GM18505 (cell line): ENCODE measurements around the gene MORC2.

ENCODE experiments used
- ATAC-seq: cut with Tn5 transposase; IDR thresholded peaks from one replicate; pipeline ENCODE4 v1.9.1; 2021; ENCODE audit not compliant: unreplicated experiment
- POLR2A ChIP-seq: IDR thresholded peaks from 4 replicates; pipeline ENCODE4 v1.6.1; 2011; ENCODE audit warnings: borderline replicate concordance; ENCODE audit not compliant: insufficient read depth, insufficient read length; ENCODE audit errors: extremely low read depth

The MORC2 gene

DNA sequence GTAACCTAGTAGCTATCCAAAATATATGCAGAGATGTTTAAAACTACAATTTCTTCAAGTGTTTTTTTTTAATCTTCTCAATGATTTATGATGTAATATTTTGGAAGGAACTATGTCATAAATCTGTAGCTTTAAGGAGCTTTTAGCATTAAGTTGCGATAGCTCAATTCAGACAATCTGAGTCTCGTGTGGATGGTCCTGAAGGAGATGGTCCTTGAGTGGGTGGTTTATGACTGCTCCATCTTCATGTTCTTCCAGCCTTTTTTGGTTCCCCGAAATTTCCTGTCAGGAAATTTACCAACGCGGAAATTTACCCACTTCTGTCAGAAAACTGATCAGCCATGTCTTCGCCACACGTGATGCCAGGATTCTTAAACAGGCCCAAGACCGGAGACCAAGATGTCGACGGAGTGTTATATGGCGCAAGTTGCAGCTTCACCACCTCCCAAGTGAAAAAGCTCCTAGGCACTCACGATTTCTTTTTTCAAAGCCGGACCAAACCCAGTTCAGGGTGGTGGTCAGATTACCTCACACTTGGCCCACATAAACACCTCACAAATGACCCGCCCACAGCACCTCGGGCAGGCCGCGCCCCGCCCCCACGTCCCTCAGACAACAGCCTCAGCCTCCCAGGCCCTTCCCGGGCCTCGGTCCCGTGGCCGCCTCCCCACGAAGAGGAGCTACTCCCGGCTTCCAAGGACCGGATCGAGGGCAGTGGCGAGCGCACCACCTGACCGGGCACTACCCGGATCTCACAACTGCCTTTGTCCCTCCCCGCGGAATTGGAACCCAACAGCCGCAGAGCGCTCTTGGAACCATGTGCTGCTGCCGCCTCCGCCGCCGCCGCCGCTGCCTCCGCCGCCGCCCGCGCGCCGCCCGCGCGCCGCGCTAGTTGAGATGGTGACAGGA, at the start of gene MORC2:
Gene MORC2, minus strand, starts transcription at position 760 of the 909 bp plus-strand sequence. CDS start 885 bp downstream, outside the sequence.
- ATAC-seq: no peak
- TF ChIP-seq POLR2A: no peak

DNA sequence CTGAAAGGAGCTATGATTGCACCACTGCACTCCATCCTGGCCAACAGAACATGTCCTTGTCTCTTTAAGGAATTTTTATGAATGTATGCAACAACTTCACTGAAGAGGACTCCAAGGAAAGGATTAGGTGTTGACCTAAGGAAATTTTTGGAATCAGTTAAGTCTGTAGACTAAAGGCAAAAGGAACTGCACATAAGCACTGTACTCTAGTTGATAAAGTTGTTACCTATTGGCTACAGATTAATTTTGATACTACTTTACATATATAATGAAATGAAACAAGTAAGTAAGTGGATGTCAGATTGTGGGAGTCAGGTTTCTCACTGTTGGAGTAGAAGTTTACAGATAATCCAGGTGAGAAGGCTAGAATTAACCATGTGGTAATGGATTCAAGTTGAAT, 37.0 kb upstream of the MORC2 start:
- no peak for TF ChIP-seq POLR2A
- no peak for ATAC-seq

DNA sequence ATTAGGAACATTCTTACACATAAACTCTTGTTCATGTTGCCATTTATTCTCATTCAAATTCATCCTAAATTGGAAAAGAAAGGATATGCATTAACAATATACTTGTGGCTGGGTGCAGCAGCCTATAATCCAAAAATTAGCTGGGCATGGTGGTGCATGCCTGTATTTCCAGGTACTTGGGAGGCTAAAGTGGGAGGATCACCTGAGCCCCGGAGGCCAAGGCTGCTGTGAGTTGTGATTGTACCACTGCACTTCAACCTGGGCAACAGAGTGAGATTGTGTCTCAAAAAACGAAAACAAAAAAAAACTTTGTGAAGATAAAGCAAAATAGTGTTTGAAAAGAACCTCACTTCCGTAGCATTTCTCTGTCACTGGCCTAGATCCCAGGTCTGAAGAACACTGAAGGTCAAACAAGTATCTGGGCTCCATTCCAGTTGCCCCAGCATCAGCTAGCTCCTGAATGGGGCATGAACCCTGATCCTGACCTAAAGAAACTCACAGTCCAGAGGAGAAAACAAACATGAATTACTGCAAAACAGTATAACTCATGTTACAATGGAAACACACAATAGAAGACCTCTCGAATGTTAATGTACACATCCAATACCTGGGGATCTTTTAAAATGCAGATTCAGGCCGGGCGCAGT, 32.7 kb upstream of the MORC2 start:
- no peak for ATAC-seq
- no peak for TF ChIP-seq POLR2A

- ATAC-seq: no peak
- no peak for TF ChIP-seq POLR2A
Observed at GRCh38 chr22:30998329-30998728, 29.8 kb upstream of the MORC2 start.

- no peak for TF ChIP-seq POLR2A
Observed at GRCh38 chr22:30996462-30996861, 27.9 kb upstream of the MORC2 start.

DNA sequence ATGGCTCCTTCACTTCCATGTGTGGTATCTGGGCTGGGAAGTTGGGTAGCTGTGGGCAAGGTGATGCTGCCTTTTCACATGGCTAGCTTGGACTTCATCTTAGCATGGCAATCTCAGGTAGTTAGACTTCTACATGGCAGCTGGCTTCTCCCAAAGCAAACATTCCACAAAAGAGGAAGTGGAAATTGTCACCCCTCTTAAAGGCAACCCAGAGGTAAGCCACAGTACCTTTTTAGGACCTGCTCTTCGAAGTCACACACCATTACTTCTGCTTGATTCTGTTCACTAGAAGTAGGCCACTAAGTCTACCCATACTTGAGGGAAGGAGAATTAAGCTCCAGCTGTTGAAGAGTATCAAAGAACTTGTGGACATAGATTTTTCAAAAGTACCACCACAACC, 26.4 kb upstream of the MORC2 start:
- no peak for TF ChIP-seq POLR2A
- ATAC-seq: no peak

More at GRCh38 chr22:30996462-30996861, 27.9 kb upstream of the MORC2 start:
- no peak for ATAC-seq

DNA sequence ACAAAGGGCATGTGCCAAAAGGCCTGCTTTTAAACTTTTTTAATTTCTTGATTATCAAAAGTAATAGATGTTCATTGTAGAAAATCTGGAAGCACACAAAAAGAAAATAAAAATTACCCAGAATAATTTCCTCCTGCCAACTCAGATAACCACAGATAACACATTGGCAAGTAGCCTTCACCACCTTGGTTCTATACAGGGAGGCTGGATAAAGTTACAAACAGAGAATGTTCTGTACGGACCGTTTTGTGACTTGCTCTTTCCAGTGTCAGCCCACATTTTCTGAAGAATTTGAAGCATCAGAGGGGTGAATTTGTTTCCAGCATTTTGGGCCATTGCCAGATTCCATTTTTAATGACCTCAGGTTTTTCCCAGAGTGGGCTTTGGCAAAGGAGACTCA, 24.0 kb upstream of the MORC2 start:
- no peak for TF ChIP-seq POLR2A
- ATAC-seq: no peak

DNA sequence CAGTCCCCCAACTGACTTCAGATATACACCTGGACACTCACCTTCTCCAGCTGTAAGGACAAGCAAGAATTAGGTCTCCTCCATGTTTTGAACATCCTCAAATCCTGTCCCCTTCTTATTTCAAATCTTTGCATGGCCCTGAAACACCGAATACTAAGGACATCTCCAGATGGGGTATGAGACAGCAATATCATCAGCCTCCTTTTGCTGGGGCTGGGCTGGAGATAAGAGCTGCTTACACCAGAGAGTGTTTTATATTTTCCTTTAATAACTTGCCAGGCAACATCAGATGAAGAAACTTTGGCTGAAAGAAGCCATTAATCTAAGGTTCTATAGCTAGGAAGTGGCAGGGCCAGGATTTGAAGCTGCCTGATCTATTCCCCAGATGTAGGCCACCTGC, 22.1 kb upstream of the MORC2 start:
- ATAC-seq: no peak
- TF ChIP-seq POLR2A: no peak

DNA sequence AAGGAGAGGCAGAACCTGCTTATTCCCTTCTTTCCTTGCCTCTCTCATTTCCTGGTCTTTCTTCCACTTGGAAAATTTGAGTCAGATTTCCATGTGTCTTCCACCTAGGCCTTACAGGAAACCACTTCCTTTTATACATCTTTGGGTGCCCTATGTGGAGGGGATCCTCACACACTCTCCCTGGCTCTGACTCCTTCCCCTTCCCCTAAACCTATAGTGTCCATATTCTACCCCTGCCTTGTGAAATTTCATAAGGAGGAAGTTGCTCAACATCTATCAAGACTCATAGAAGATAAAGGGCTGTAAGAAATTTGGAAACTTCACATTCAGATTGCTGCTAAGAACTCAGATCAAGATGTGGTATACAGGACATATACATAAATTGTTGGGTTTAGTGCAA, 20.9 kb upstream of the MORC2 start:
- TF ChIP-seq POLR2A: no peak
- no peak for ATAC-seq

- ATAC-seq: no peak
- TF ChIP-seq POLR2A: no peak
Observed at GRCh38 chr22:30985561-30986208, 17.1 kb upstream of the MORC2 start.

- no peak for ATAC-seq
Observed at GRCh38 chr22:30984317-30984716, 15.7 kb upstream of the MORC2 start.

DNA sequence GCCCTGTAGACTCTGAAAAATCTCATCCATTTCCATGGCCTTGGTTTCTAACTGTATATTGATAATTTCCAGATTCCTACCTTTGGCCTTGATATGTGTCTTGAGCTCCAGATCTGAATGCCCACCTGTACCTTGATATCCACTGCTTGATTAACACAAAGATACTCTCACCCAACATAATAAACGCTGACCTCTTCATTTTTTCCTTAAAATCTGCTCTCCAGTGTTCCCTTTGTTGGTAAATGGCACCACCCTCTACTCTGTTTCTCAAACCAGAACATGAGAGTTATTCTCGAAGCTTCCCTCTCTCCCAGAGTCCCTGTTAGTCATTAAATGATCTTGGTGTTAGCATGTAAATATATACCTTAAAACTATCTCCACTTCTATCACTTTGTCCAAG, 13.9 kb upstream of the MORC2 start:
- no peak for ATAC-seq

More at GRCh38 chr22:30984317-30984716, 15.7 kb upstream of the MORC2 start:
- no peak for TF ChIP-seq POLR2A

DNA sequence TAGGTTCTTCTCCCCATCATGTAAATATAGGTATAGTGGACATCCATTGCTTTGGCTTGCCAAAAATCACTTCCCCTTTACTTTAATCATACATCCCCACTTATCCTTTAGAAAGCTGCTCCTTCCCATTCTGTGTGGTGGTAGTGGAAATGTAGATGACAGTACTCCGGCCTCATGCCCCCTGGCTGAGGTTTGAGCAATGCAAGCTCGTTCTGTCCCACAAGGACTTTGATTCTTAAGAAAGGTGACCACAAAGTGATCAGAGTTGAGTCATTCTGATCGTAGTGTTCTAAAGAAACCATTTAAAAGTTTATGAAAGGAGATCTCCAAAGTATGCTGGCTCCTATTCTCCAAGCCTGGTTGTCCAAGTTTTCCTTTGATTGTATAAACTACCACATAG, 11.4 kb upstream of the MORC2 start:
- ATAC-seq: no peak

More for the DNA sequence above, 13.9 kb upstream of the MORC2 start:
- no peak for TF ChIP-seq POLR2A

More for the DNA sequence above, 11.4 kb upstream of the MORC2 start:
- TF ChIP-seq POLR2A: no peak
